ENCODE results near the gene FATE1. TPM values are rescaled to one million over a fixed set of nuclear protein-coding genes. Genes with fewer than 3 reads are reported as not detected.
"Not testable (repeated sequence)": the region's sequence is repeated elsewhere in the genome, so short reads cannot be mapped to it uniquely, and the experiment has no call there.

The FATE1 gene
- total RNA-seq = 0.67 TPM
- long read RNA-seq, partial matches to known transcripts = 0 of 1 reads
- long read RNA-seq, other reads (novel, unspliced or antisense) = 0 of 1 reads

DNA sequence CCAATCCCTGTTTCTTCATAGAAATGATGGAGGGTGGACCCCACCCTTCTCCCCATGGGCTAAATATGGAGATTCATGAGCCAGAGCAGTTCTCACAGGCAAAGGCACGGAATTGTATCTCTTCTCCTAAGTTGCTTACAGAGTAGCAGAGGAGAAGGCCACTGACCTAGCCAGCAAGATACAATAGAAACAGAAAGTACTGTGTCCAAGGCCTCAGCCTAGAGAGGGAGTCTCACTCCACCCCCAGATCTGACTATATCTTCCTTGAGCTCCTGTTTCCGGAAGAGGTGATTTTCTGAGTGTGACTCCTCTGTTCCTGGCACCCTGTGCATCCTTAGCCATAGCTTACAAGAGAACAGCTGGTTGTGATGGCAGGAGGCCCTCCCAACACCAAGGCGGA lies at the start of gene FATE1:
FATE1 (plus strand) TSS at position 284 of the 400 bp plus-strand sequence; CDS start at position 369, 85 bp downstream.
- no peak for DNase-seq (ENCODE audit: low spot score)
- intact Hi-C loops (cut with DNase I) = no loop called here

GRCh38 chrX:151675121-151675746 lies 40.6 kb upstream of the FATE1 start:
- intact Hi-C loops (cut with DNase I) = no loop called here
- DNase-seq (ENCODE audit: low spot score) = no peak

GRCh38 chrX:151676196-151676595 lies 39.6 kb upstream of the FATE1 start:
- intact Hi-C loops (cut with DNase I) = no loop called here
- no peak for DNase-seq (ENCODE audit: low spot score)

GRCh38 chrX:151679798-151680402 lies 35.9 kb upstream of the FATE1 start:
- intact Hi-C loops (cut with DNase I) = loop anchor here (2.0 kb wide), 1 partner anchor 529 kb away; no protein-coding TSS in a partner anchor
- DNase-seq (ENCODE audit: low spot score) = no peak

DNA sequence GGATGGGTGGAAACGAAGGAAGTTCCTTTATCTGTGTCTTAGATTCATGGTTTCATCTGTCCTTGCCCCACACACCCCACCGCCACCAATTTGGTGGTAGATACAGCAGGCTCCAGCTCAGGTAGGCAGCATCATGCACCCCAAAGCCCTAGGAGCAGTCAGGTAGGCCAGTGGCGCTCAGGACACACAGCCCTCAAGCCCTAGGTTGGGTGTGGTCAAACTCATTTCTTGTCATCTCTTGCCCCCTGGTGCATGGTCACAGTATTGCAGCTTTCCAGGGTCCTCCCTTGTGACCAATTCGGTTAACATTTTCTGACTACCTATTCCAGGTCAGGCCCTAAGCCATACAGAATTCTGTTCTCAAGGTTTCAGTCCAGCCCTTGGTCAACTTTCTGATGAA lies 35.0 kb upstream of the FATE1 start:
- DNase-seq (ENCODE audit: low spot score) = no peak
- intact Hi-C loops (cut with DNase I) = loop anchor here (2.0 kb wide), 1 partner anchor 530 kb away; no protein-coding TSS in a partner anchor

DNA sequence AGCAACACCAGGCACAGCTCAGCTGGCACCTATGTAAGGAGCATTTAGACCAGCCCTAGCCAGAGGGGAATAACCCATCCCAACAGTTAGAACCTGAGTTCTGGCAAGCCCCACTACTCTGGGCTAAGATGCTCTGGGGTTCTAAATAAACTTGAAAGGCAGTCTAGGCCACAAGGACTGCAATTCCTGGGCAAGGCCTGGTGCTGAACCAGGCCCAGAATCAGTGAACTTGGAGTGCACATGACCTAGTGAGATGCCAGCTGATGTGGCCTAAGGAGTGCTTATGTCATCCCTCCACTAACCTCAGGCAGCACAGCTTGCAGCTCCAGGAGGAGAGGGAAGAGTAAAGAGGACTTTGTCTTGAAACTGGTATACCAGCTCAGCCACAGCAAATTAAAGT lies 28.2 kb upstream of the FATE1 start:
- intact Hi-C loops (cut with DNase I) = no loop called here

GRCh38 chrX:151688695-151689094 lies 27.1 kb upstream of the FATE1 start:
- peak; percentile 17 for DNase-seq (ENCODE audit: low spot score)
- intact Hi-C loops (cut with DNase I) = no loop called here

More for the DNA sequence above, 28.2 kb upstream of the FATE1 start:
- DNase-seq (ENCODE audit: low spot score) = peak; percentile 53

DNA sequence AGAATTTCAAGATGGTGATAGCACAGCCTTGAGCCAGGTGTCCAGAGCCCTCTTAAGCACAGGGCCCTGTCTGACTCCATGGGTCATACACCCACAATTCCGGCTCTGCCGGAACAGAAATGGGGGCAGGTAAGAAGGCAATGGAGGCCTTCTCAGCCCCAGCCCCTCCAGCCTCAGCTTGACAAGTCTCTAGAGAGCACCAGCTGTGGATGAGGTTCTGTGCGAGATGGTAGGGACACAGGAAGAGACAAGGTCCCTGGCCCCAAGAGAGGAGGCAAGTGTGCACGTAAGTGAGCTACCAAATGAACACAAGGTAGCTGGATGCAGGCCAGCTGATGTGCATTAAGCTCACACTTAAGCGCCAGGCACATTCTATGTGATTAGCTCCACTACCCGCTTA lies 23.0 kb upstream of the FATE1 start:
- intact Hi-C loops (cut with DNase I) = no loop called here
- peak; percentile 46 for DNase-seq (ENCODE audit: low spot score)

GRCh38 chrX:151694121-151694520 lies 21.7 kb upstream of the FATE1 start:
- intact Hi-C loops (cut with DNase I) = no loop called here

GRCh38 chrX:151694661-151695582 lies 20.9 kb upstream of the FATE1 start, which contains the start of gene PRRG3:
Gene PRRG3, plus strand, starts transcription at chrX:151695458. Its CDS starts 3,357 bp downstream, at chrX:151698815.
- DNase-seq (ENCODE audit: low spot score) = no peak

More at GRCh38 chrX:151694121-151694520, 21.7 kb upstream of the FATE1 start:
- no peak for DNase-seq (ENCODE audit: low spot score)

GRCh38 chrX:151695583-151696340 lies 20.1 kb upstream of the FATE1 start:
- peak; percentile 73 for DNase-seq (ENCODE audit: low spot score)
- intact Hi-C loops (cut with DNase I) = no loop called here

More at GRCh38 chrX:151694661-151695582, 20.9 kb upstream of the FATE1 start, which contains the start of gene PRRG3:
- intact Hi-C loops (cut with DNase I) = no loop called here

- DNase-seq (ENCODE audit: low spot score) = peak; percentile 24
- intact Hi-C loops (cut with DNase I) = not testable (repeated sequence)
Observed at GRCh38 chrX:151697082-151697481, 18.8 kb upstream of the FATE1 start.

DNA sequence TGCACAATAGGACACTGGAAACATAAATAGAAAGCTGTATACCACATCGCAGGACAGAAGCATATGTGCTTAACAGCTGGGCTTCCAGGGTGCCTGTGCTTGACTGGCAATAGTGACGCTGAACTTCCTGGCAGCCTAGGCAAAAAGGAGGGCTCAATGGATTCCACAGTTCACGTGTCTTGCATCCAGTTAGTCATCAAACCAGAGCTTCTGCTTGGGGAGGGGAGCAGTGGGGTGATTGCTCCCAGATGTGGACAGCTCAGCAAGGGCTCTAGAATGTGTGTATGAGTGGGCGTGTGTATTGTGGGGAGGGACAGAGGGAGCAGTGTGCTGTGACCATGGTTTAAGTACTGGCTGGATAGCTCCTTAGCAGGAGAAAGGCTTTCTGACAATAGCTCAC lies 18.3 kb upstream of the FATE1 start:
- intact Hi-C loops (cut with DNase I) = no loop called here
- DNase-seq (ENCODE audit: low spot score) = peak; percentile 33

DNA sequence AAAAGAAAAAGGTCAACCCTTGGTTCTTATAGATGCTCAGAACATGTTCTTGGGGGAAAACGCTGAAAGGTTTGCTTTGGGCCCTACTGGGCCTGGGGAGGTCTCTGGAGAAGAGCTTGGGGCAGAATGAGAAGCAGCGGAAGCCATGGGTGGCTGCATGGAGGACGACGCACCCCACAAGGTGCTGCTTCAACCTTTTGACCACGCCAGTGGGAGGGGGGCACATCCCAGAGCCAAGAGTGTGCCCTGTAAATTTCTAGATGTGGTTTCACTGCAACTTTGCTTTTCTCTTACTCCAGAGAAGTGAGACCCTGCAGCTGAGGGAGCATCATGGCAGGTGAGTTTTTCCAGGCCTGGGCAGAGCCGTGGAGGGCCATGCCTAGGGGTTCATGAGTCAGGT lies 17.4 kb upstream of the FATE1 start:
- intact Hi-C loops (cut with DNase I) = no loop called here
- peak; percentile 39 for DNase-seq (ENCODE audit: low spot score)

DNA sequence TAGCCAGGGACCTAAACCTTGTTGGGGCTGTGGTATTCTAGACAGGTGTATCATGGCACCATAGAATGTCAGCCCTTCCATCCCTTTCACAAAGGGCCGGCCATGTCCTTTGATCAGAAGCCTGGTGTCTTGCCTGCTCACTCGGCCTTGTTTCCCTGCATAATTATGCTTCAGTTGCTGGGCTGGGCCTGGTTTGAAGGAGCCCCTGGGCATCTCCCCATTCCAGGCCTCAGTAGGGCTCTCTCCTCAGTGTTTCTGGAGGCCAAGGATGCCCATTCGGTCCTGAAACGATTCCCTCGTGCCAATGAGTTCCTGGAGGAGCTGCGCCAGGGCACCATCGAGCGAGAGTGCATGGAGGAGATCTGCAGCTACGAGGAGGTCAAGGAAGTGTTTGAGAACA lies 16.1 kb upstream of the FATE1 start:
- intact Hi-C loops (cut with DNase I) = no loop called here
- DNase-seq (ENCODE audit: low spot score) = peak; percentile 57

GRCh38 chrX:151700581-151700980 lies 15.3 kb upstream of the FATE1 start:
- DNase-seq (ENCODE audit: low spot score) = peak; percentile 29
- intact Hi-C loops (cut with DNase I) = no loop called here

DNA sequence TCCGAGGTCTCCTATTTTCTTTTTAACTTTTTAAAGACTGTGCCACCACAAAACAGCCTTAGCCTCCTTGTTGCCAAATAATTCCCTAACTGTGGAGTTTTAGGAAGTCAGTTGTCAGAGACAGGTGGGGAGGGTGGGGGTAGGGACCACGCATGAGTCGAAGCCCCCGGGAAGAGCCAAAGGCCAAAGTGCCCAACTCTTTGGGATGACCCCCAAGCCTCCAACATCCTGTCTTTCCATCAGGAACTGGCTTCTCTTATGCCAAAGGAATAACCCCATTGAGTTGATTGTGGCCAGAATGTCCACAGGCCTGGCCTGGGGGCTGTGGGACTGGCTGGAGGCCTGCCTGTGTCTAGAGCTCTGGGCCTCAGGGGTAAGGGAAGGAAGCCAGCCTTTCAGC lies 14.8 kb upstream of the FATE1 start:
- intact Hi-C loops (cut with DNase I) = no loop called here

DNA sequence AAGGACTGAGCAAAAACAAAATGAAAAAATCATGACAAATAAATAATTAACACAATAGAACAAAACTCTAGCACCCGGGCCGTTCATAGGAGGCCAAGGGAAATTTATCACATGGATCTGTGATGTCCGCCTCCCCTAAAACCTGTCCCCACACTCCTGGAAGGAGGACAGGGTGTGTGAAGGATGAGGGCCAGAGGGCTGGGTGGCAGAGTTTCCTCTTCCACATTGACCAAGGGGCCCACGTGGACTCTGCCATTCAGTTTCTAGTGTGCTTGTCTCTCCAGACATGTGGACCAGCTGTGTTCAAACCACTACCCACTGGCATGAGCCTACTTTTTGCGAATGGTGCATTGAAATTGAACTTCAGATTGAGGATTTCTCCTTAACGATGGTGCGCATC lies 14.3 kb upstream of the FATE1 start:
- DNase-seq (ENCODE audit: low spot score) = peak; percentile 19
- intact Hi-C loops (cut with DNase I) = no loop called here

More for the DNA sequence above, 14.8 kb upstream of the FATE1 start:
- DNase-seq (ENCODE audit: low spot score) = peak; percentile 44

DNA sequence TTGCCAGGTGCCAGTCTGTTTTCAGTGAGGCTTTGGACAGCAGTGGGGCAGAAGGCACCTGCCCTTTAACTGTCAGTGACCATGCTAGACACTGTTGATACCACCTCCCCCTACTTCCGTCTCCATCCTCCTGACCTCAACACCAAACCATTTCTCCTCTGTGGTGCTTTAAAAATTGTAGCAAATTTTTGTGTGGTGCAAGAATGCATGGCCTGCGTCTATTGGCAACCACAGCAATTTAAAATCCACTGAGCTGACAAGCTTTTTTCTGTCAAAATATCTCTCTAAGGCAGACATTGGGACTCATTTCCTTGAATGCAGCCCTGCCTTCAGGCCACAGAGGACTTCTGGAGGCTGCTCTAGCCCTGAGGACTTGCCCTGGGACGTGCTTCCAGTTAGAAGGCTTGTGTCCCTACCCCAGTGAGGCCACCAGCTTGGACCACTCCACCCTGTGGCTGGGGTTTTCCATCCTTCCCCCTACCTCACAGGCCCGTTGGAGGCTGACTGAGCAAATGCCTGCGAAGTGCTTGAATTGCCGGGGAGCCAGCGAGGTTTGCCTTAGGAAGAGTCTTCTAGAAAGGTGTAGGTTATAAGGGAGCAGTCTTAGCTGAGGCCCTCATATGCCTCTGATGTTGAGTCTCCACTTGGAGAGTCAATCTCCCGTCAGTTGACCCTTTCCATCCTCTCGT lies 13.7 kb upstream of the FATE1 start:
- intact Hi-C loops (cut with DNase I) = no loop called here
- peak; percentile 41 for DNase-seq (ENCODE audit: low spot score)
